T-cell (primary cell): ENCODE results near the gene DSCAML1. TPM values are rescaled to one million over a fixed set of nuclear protein-coding genes. Genes with fewer than 3 reads are reported as not detected.

ENCODE experiments used
- ATAC-seq, 4 experiments: fragments of 200-7000 bp in 3 of 4; fragments of 150-1000 bp in 1 of 4; cut with Tn5 transposase; replicated peaks in 1 of 4; 1 replicate in 3 of 4; 2 replicates in 1 of 4; pipeline ENCODE4 v1.10.0; 2021; ENCODE audit warnings: moderate library complexity in 3 of 4, mild to moderate bottlenecking in 2 of 4, moderate number of reproducible peaks in 1 of 4
- CTCF ChIA-PET, 2 donors: fragments of 300-600 bp; sonication (Branson Sonifier 250); formaldehyde crosslinking; loops; one replicate each; lab custom pipeline; 2022; ENCODE audit warnings: antibody characterized with exemption in 2 of 2; lab: Charles Lee
- POLR2A ChIA-PET, 2 donors: fragments of 300-600 bp; sonication (Branson Sonifier 250); formaldehyde crosslinking; loops; one replicate each; lab custom pipeline; 2022; ENCODE audit warnings: antibody characterized with exemption in 2 of 2; lab: Charles Lee
- DNase-seq, 35 experiments: peaks; one replicate each; pipeline versions ENCODE4 v3.0.0 to v3.0.0-alpha.2; 2013 to 2023
- H3K27ac ChIP-seq: one replicate; pipeline ENCODE4 v1.5.1; 2013; ENCODE audit warnings: low read length
- H3K27me3 ChIP-seq, 2 experiments: replicated peaks in 1 of 2; 1 replicate in 1 of 2; 2 replicates in 1 of 2; pipeline versions ENCODE4 v1.6.1 to v1.7.0; 2013; ENCODE audit warnings: low read length in 1 of 2, mixed read lengths in 1 of 2; ENCODE audit not compliant: control insufficient read depth in 2 of 2, insufficient read depth in 2 of 2; ENCODE audit errors: extremely low read depth in 1 of 2
- H3K36me3 ChIP-seq, 2 donors: 1 replicate in 1 of 2; 2 replicates in 1 of 2; pipeline versions ENCODE4 v1.6.1 to v1.7.0; 2013; ENCODE audit warnings: low read length in 1 of 2; ENCODE audit not compliant: control insufficient read depth in 2 of 2, insufficient read depth in 1 of 2; ENCODE audit errors: extremely low read depth in 1 of 2
- H3K4me1 ChIP-seq, 2 experiments: 1 replicate in 1 of 2; 2 replicates in 1 of 2; pipeline versions ENCODE4 v1.6.1 to v1.7.0; 2013; ENCODE audit warnings: low read length in 2 of 2, mixed read lengths in 1 of 2; ENCODE audit not compliant: insufficient read depth in 2 of 2, control insufficient read depth in 1 of 2; ENCODE audit errors: extremely low read depth in 1 of 2
- H3K4me3 ChIP-seq, 2 donors: 1 replicate in 1 of 2; 2 replicates in 1 of 2; pipeline versions ENCODE4 v1.5.1 to v1.7.0; 2013; ENCODE audit warnings: mild to moderate bottlenecking in 2 of 2, low read length in 1 of 2, moderate library complexity in 1 of 2; ENCODE audit not compliant: control insufficient read depth in 1 of 2; ENCODE audit errors: extremely low read depth in 1 of 2
- H3K9me3 ChIP-seq: 2 replicates; pipeline ENCODE4 v1.7.0; 2013
- H3K27ac Mint-ChIP-seq, 2 donors: one replicate each; pipeline ENCODE4 v1.8.0; 2020 to 2021; ENCODE audit warnings: mild to moderate bottlenecking in 2 of 2, mixed read lengths in 2 of 2
- H3K27me3 Mint-ChIP-seq, 2 donors: one replicate each; pipeline ENCODE4 v1.8.0; 2021 to 2022; ENCODE audit warnings: mixed read lengths in 2 of 2
- H3K36me3 Mint-ChIP-seq: one replicate; pipeline ENCODE4 v1.8.0; 2021; ENCODE audit warnings: mixed read lengths
- H3K4me1 Mint-ChIP-seq, 3 donors: one replicate each; pipeline ENCODE4 v1.8.0; 2020 to 2022; ENCODE audit warnings: mixed read lengths in 3 of 3, mild to moderate bottlenecking in 1 of 3
- H3K4me3 Mint-ChIP-seq, 3 donors: one replicate each; pipeline ENCODE4 v1.8.0; 2020 to 2022; ENCODE audit warnings: mild to moderate bottlenecking in 3 of 3, mixed read lengths in 3 of 3, moderate library complexity in 3 of 3
- H3K9me3 Mint-ChIP-seq, 3 donors: one replicate each; pipeline ENCODE4 v1.8.0; 2020 to 2022; ENCODE audit warnings: mixed read lengths in 3 of 3
- WGBS: methylation state at CpG from one replicate; pipeline ENCODE4 v1.1.5; 2013; ENCODE audit warnings: missing lambda C conversion rate; ENCODE audit not compliant: insufficient coverage; 5-methylcytosine and 5-hydroxymethylcytosine counted together
- total RNA-seq, 35 experiments: library from RNA in 6 of 35; stranded (reverse) in 6 of 35; fragments of 120-200 nt in 1 of 35; gene quantifications; one replicate each; pipeline versions ENCODE4 v1.2.1 to v1.2.4 and lab custom pipeline; 2013 to 2026

The DSCAML1 gene
- total RNA-seq, 5 donors from 2014 or later (not counting 1 experiment from before 2014, with no cell fraction given) = 0.15 to 2.4 (median 0.96) TPM

DNA sequence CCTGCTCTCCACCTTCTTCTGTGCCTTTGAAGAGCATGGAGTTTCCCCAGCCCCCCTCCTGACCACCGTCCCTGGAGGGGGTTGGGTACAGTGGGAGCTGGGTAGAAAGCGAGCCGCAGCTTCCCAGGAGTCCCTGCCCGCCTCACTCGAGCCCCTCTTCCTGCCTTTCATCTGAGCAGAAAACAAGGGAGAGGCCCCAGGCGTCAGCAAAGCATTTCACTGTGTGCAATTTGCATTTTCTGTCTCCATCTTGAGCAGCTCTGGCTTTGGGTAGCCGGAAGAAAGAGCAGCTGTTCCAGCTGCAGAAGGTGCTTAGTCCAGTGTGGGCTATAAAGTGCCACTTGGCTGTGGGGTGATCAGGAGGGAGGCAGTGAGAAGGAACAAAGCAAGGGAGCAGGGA lies 239.7 kb downstream of the DSCAML1 start:
- Mint-ChIP-seq H3K4me3 (no peak overlapping the region), H3K36me3 (no peaks in the 10 kb centered on the region), H3K27me3 (peaks cover 12 to 16% of the 10 kb centered on the region in 2 donors), H3K4me1 (no peaks in the 10 kb centered on the region), H3K27ac (no peak overlapping the region), H3K9me3 (no peaks in the 10 kb centered on the region)
- POLR2A ChIA-PET = no interaction called here
- H3K4me3 ChIP-seq = no peak overlapping the region
- H3K27ac ChIP-seq = no peak overlapping the region
- WGBS = 76% methylated on average over 6 of the region's 7 CpGs
- CTCF ChIA-PET = no interaction called here
- H3K4me1 ChIP-seq = no peaks in the 10 kb centered on the region
- peaks cover 0 to 28% of the 10 kb centered on the region in 2 experiments for H3K27me3 ChIP-seq
- H3K9me3 ChIP-seq = no peaks in the 10 kb centered on the region
- DNase-seq = no peak
- no peaks in the 10 kb centered on the region for H3K36me3 ChIP-seq
- no peak for ATAC-seq

DNA sequence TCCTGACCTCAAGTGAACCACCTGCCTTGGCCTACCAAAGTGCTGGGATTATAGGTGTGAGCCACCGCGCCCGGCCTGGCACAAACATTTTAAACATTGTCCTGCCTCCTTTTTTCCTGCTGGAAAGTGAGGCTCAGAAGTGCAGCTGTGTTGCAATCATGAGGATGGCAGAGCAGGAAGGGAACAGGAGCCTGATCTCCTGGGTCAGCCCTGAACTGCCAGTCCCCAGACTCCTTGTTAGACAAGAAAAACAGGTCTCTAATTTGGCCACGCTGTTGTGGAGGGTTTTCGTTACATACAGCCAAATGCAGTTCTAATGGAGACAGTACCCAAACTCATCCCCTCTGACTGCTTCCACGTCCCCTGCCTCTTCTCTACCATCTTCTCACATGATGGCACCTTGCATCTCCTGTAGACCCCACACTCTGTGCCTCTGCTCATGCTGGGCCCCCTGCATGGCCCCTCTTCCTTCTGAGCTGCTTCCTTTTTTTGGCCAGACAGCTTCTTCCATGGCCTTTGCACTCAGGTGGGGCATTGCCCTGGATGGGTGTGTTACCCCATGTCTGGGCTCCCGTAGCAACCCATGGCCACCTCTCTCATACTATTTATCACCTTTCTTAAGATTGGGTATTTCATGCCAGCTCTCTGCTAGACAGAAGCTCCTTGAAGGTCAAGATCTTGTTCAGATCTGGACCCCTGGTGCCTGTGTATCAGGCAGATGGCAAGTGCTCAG lies 242.2 kb downstream of the DSCAML1 start:
- ATAC-seq = no peak
- peaks cover 0 to 27% of the 10 kb centered on the region in 2 experiments for H3K27me3 ChIP-seq
- 78% methylated on average over 4 of the region's 7 CpGs for WGBS

DNA sequence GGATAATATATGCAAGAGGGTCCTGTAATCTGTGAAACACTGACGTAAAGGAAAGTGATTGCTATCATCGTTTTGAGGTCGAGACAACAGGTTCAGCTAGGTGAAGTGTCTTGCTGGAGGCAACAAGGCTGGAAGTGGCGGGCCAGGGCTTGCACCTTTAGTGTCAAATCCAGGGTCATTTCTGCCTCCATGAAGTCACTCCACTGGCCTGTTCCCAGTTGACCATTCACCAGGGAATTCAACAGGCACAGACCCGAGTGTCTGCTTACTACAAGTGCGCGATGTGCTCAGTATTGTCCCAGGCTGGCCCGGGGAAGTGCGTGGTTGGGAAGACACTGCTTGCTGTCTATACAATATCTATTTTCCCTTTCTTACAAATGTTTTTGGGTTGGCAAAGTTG lies 244.4 kb downstream of the DSCAML1 start:
- ChIA-PET CTCF (no interaction called here), POLR2A (no interaction called here)
- Mint-ChIP-seq H3K36me3 (no peaks in the 10 kb centered on the region), H3K4me1 (no peaks in the 10 kb centered on the region), H3K9me3 (no peaks in the 10 kb centered on the region), H3K4me3 (no peak overlapping the region), H3K27me3 (peaks cover 13 to 16% of the 10 kb centered on the region in 2 donors), H3K27ac (no peak overlapping the region)
- Histone ChIP-seq H3K27ac (no peak overlapping the region), H3K4me1 (no peaks in the 10 kb centered on the region), H3K36me3 (no peaks in the 10 kb centered on the region), H3K27me3 (peaks cover 0 to 33% of the 10 kb centered on the region in 2 experiments), H3K9me3 (no peaks in the 10 kb centered on the region), H3K4me3 (no peak overlapping the region)
- WGBS = 81% methylated on average over 4 of the region's 9 CpGs
- no peak for ATAC-seq
- DNase-seq = no peak

More for the DNA sequence above, 242.2 kb downstream of the DSCAML1 start:
- no peak overlapping the region for H3K4me3 ChIP-seq
- Mint-ChIP-seq H3K27me3 (peaks cover 18 to 20% of the 10 kb centered on the region in 2 donors), H3K27ac (no peak overlapping the region), H3K4me3 (no peak overlapping the region), H3K4me1 (no peaks in the 10 kb centered on the region), H3K36me3 (no peaks in the 10 kb centered on the region), H3K9me3 (no peaks in the 10 kb centered on the region)
- ChIA-PET POLR2A (no interaction called here), CTCF (no interaction called here)
- H3K9me3 ChIP-seq = no peaks in the 10 kb centered on the region
- DNase-seq = no peak
- H3K27ac ChIP-seq = no peak overlapping the region
- H3K36me3 ChIP-seq = no peaks in the 10 kb centered on the region
- H3K4me1 ChIP-seq = no peaks in the 10 kb centered on the region

DNA sequence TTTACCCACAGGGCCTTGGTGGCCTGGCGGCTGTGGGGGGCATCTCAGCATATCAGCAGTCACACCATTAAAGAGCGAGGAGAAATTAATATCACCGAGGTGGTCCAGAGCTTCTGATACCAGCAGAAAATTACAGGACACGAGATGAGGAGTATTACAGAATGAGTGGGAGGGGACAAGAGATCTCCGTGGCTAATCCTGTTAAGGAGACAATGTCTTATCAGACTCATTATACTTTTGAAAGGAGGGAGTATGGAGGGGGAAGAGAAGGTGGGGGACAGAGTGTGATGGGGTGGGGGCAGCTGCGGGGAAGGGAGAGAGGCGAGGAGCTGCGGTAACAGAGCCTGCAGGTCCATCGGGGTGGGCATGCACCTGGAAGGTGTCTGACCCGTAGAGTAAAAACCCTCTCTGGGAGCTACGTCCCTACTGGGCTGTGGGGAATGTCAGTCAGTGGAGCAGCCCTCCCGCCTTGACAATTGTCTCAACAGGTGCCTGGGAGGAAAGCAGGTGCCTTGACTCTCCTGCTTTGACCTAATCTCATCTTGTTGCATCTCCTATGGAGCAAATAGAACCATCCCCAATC lies 245.2 kb downstream of the DSCAML1 start:
- no peak overlapping the region for H3K4me3 Mint-ChIP-seq
- POLR2A ChIA-PET = no interaction called here
- DNase-seq (no peak), ATAC-seq (no peak)
- whole genome bisulfite sequencing = 79% methylated on average over 10 of the region's 12 CpGs
- peaks cover 13 to 14% of the 10 kb centered on the region in 2 donors for H3K27me3 Mint-ChIP-seq
- CTCF ChIA-PET = no interaction called here
- Histone ChIP-seq H3K27ac (no peak overlapping the region), H3K27me3 (peaks cover 0 to 29% of the 10 kb centered on the region in 2 experiments), H3K4me3 (no peak overlapping the region), H3K9me3 (no peaks in the 10 kb centered on the region), H3K4me1 (no peaks in the 10 kb centered on the region), H3K36me3 (no peaks in the 10 kb centered on the region)
- no peaks in the 10 kb centered on the region for H3K36me3 Mint-ChIP-seq
- H3K9me3 Mint-ChIP-seq = no peaks in the 10 kb centered on the region
- H3K27ac Mint-ChIP-seq = no peak overlapping the region
- no peaks in the 10 kb centered on the region for H3K4me1 Mint-ChIP-seq

DNA sequence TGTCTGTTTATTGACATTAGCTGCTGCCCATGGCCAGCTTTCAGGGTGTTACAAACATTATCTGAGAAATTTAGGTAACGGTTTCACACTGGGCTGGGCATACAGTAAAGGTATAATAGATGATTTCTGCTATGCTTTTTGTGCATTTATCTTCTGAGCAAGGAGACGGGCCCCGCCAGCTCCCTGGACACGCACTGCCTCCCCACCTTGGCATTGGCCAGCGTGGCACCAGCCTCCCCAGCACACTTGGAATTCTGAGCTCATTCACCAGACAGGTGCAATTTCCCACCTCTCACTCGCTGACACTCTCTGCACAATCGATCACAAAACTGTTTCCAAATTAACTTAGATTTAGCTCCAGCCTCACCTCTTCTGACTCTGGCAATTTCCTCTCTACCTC lies 246.6 kb downstream of the DSCAML1 start:
- H3K4me3 Mint-ChIP-seq = no peak overlapping the region
- WGBS = 75% methylated on average over 6 of the region's 7 CpGs
- CTCF ChIA-PET = no interaction called here
- H3K27me3 ChIP-seq = peaks cover 0 to 28% of the 10 kb centered on the region in 2 experiments
- no peaks in the 10 kb centered on the region for H3K4me1 Mint-ChIP-seq
- no peak overlapping the region for H3K27ac Mint-ChIP-seq
- H3K36me3 Mint-ChIP-seq = no peaks in the 10 kb centered on the region
- no peak overlapping the region for H3K4me3 ChIP-seq
- H3K27ac ChIP-seq = no peak overlapping the region
- H3K9me3 Mint-ChIP-seq = no peaks in the 10 kb centered on the region
- peaks cover 13 to 14% of the 10 kb centered on the region in 2 donors for H3K27me3 Mint-ChIP-seq
- no peak for DNase-seq
- no peaks in the 10 kb centered on the region for H3K36me3 ChIP-seq
- no peaks in the 10 kb centered on the region for H3K4me1 ChIP-seq
- no peaks in the 10 kb centered on the region for H3K9me3 ChIP-seq
- POLR2A ChIA-PET = no interaction called here
- ATAC-seq = no peak

DNA sequence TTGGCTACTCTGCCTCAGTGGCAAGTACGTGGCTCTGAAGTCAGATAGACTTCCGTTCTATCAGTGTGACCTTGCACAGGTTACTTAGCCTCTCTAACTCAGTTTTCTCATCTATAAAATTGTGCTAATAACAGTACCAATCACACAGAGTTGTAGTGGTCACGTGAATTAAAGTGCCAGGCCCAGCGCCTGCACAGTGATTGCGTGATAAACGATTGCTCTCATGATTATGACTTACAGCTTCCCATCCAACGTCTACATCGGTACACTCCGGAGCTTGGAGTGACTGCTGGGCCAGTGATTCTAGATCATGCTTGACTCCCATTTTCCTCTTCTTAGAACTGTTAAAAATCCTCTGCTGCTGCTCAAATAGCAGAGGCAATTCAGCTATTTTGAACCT lies 247.6 kb downstream of the DSCAML1 start:
- POLR2A ChIA-PET = no interaction called here
- no peaks in the 10 kb centered on the region for H3K9me3 ChIP-seq
- Mint-ChIP-seq H3K36me3 (no peaks in the 10 kb centered on the region), H3K4me1 (no peaks in the 10 kb centered on the region), H3K4me3 (no peak overlapping the region), H3K9me3 (peaks cover 0 to 3% (median 0%) of the 10 kb centered on the region in 3 donors), H3K27me3 (peaks cover 9 to 10% of the 10 kb centered on the region in 2 donors), H3K27ac (no peak overlapping the region)
- H3K36me3 ChIP-seq = no peaks in the 10 kb centered on the region
- CTCF ChIA-PET = no interaction called here
- peaks cover 0 to 27% of the 10 kb centered on the region in 2 experiments for H3K27me3 ChIP-seq
- DNase-seq = no peak
- no peak overlapping the region for H3K4me3 ChIP-seq
- no peak for ATAC-seq
- H3K4me1 ChIP-seq = no peaks in the 10 kb centered on the region
- 84% methylated on average over 9 of the region's 9 CpGs for WGBS
- no peak overlapping the region for H3K27ac ChIP-seq
